ENCODE measurements around the gene ANOS1. TPM values are rescaled to one million over a fixed set of nuclear protein-coding genes. Genes with fewer than 3 reads are reported as not detected.

The ANOS1 gene
- total RNA-seq, 1 experiment from 2014 or later: 0.22 TPM

- BruUV-seq (replicated peaks): no TSS peak
These were observed 2.1 kb downstream of the ANOS1 start for GRCh38 chrX:8729811-8730210.

GRCh38 chrX:8728932-8729535 lies 2.9 kb downstream of the ANOS1 start:
- BruUV-seq (replicated peaks): no TSS peak
- ChIA-PET CTCF (interaction anchor here (0.7 to 1.2 kb wide), 3 partner anchors 17 to 687 kb away, joined by 4 to 15 read pairs (median 4); no protein-coding TSS in a partner anchor), POLR2A (ENCODE audit: unreplicated experiment) (no interaction called here)
- Histone ChIP-seq H3K27me3 (ENCODE audit: insufficient read depth, low read depth) (no peaks in the 10 kb centered on the region), H3K9me2 (ENCODE audit: insufficient read depth) (no peaks in the 10 kb centered on the region), H3K36me3 (ENCODE audit: low read depth) (no peaks in the 10 kb centered on the region), H3K4me1 (replicated peaks; ENCODE audit: insufficient read depth) (peaks cover 20% of the 10 kb centered on the region), H3K4me3 (no peak overlapping the region), H3K9me3 (ENCODE audit: insufficient read depth, low read depth) (no peaks in the 10 kb centered on the region), H3K79me2 (ENCODE audit: low read depth) (no peaks in the 10 kb centered on the region), H3K27ac (no peak overlapping the region), H3F3A (ENCODE audit: insufficient read depth, low read depth) (peaks cover 5% of the 10 kb centered on the region; the same call in 1 of the 2 replicates), H3K4me2 (peak overlapping the region; percentile 32), H2AFZ (no peak overlapping the region), H4K20me1 (ENCODE audit: insufficient read depth) (no peaks in the 10 kb centered on the region)
- peak; percentile 70 to 80 for DNase-seq
- TF ChIP-seq EZH2 (IDR thresholded peaks at IDR 0.05; ENCODE audit: low read depth): no peak
- no peak; the same call in 1 of the 2 replicates for TF ChIP-seq CTCF (conservative IDR thresholded peaks at IDR 0.05)
- intact Hi-C loops (cut with micrococcal nuclease; ENCODE audit: unreplicated experiment): loop anchor here (1.0 to 10.0 kb wide), 4 partner anchors 64 to 537 kb away; no protein-coding TSS in a partner anchor

More at GRCh38 chrX:8729811-8730210, 2.1 kb downstream of the ANOS1 start:
- peaks cover 5% of the 10 kb centered on the region; the same call in 1 of the 2 replicates for H3F3A ChIP-seq (ENCODE audit: insufficient read depth, low read depth)
- no peak overlapping the region for H3K4me3 ChIP-seq
- DNase-seq: no peak
- H3K9me2 ChIP-seq (ENCODE audit: insufficient read depth): no peaks in the 10 kb centered on the region
- CTCF ChIA-PET: no interaction called here
- no peaks in the 10 kb centered on the region for H3K36me3 ChIP-seq (ENCODE audit: low read depth)
- intact Hi-C loops (cut with micrococcal nuclease; ENCODE audit: unreplicated experiment): loop anchor here (1.0 to 10.0 kb wide), 4 partner anchors 65 to 538 kb away; no protein-coding TSS in a partner anchor
- no peak overlapping the region for H2AFZ ChIP-seq
- H3K9me3 ChIP-seq (ENCODE audit: insufficient read depth, low read depth): no peaks in the 10 kb centered on the region
- no peaks in the 10 kb centered on the region for H4K20me1 ChIP-seq (ENCODE audit: insufficient read depth)
- TF ChIP-seq EZH2 (IDR thresholded peaks at IDR 0.05; ENCODE audit: low read depth) (no peak), CTCF (conservative IDR thresholded peaks at IDR 0.05) (no peak)
- no peak overlapping the region for H3K27ac ChIP-seq
- H3K4me1 ChIP-seq (replicated peaks; ENCODE audit: insufficient read depth): peaks cover 20% of the 10 kb centered on the region
- POLR2A ChIA-PET (ENCODE audit: unreplicated experiment): no interaction called here
- no peaks in the 10 kb centered on the region for H3K27me3 ChIP-seq (ENCODE audit: insufficient read depth, low read depth)
- no peak overlapping the region for H3K4me2 ChIP-seq
- H3K79me2 ChIP-seq (ENCODE audit: low read depth): no peaks in the 10 kb centered on the region

GRCh38 chrX:8726031-8726652 lies 5.8 kb downstream of the ANOS1 start:
- intact Hi-C loops (cut with micrococcal nuclease; ENCODE audit: unreplicated experiment): loop anchor here (5.0 to 10.0 kb wide), 2 partner anchors 61 to 534 kb away; no protein-coding TSS in a partner anchor
- no peak overlapping the region for H3K27ac ChIP-seq
- ChIA-PET POLR2A (ENCODE audit: unreplicated experiment) (no interaction called here), CTCF (no interaction called here)
- no peaks in the 10 kb centered on the region for H3K9me2 ChIP-seq (ENCODE audit: insufficient read depth)
- BruUV-seq (replicated peaks): no TSS peak
- H2AFZ ChIP-seq: no peak overlapping the region
- peaks cover 20% of the 10 kb centered on the region for H3K4me1 ChIP-seq (replicated peaks; ENCODE audit: insufficient read depth)
- TF ChIP-seq CTCF (conservative IDR thresholded peaks at IDR 0.05) (no peak), EZH2 (IDR thresholded peaks at IDR 0.05; ENCODE audit: low read depth) (no peak)
- H3K9me3 ChIP-seq (ENCODE audit: insufficient read depth, low read depth): no peaks in the 10 kb centered on the region
- no peaks in the 10 kb centered on the region for H3K79me2 ChIP-seq (ENCODE audit: low read depth)
- H3F3A ChIP-seq (ENCODE audit: insufficient read depth, low read depth): peaks cover 5% of the 10 kb centered on the region; the same call in 1 of the 2 replicates
- H3K4me3 ChIP-seq: no peak overlapping the region
- DNase-seq: peak; percentile 10 to 81
- H3K4me2 ChIP-seq: peak overlapping the region; percentile 64
- H3K27me3 ChIP-seq (ENCODE audit: insufficient read depth, low read depth): no peaks in the 10 kb centered on the region
- no peaks in the 10 kb centered on the region for H3K36me3 ChIP-seq (ENCODE audit: low read depth)
- no peaks in the 10 kb centered on the region for H4K20me1 ChIP-seq (ENCODE audit: insufficient read depth)

All from PC-9 (cell line).